Caki2 (cell line): Measurements from ENCODE around the gene SPOP. TPM values are rescaled to one million over a fixed set of nuclear protein-coding genes. Genes with fewer than 3 reads are reported as not detected.

Experiments used
- DNase-seq: peaks from one replicate; pipeline ENCODE4 v3.0.0-alpha.2; 2015; ENCODE audit warnings: low read depth
- in situ Hi-C: cut with HindIII; loops from 2 replicates; pipeline ENCODE4 v1.10.0; 2016; ENCODE audit warnings: low sequenced_read_pairs, low pct_unique_long_range_greater_than_20kb, mixed read lengths
- total RNA-seq: library from RNA; depleted of rRNA; stranded (reverse); fragments of >200 nt; shearing (Covaris generic); gene quantifications from 2 replicates; pipeline ENCODE4 v1.2.3, GENCODE V29; 2014; ENCODE audit warnings: low replicate concordance

The SPOP gene
- total RNA-seq, 1 experiment from 2014 or later = 68.6 TPM

GRCh38 chr17:49699966-49700575 lies 22.2 kb upstream of the SPOP start:
- in situ Hi-C loops = no loop called here
- DNase-seq = no peak

GRCh38 chr17:49698005-49698404 lies 20.1 kb upstream of the SPOP start:
- DNase-seq = no peak
- in situ Hi-C loops = no loop called here

- no peak for DNase-seq
- in situ Hi-C loops = no loop called here
These were observed 18.4 kb upstream of the SPOP start for GRCh38 chr17:49696233-49696761.

GRCh38 chr17:49695698-49696232 lies 17.9 kb upstream of the SPOP start:
- in situ Hi-C loops = no loop called here
- DNase-seq = no peak

GRCh38 chr17:49694847-49695697 lies 17.2 kb upstream of the SPOP start:
- peak; percentile 39 for DNase-seq
- in situ Hi-C loops = no loop called here

GRCh38 chr17:49692751-49693150 lies 14.9 kb upstream of the SPOP start:
- in situ Hi-C loops = no loop called here
- DNase-seq = no peak

GRCh38 chr17:49691677-49692191 lies 13.8 kb upstream of the SPOP start:
- no peak for DNase-seq
- in situ Hi-C loops = no loop called here

- DNase-seq = no peak
- in situ Hi-C loops = no loop called here
These were observed 13.3 kb upstream of the SPOP start for GRCh38 chr17:49691086-49691676.

- in situ Hi-C loops = no loop called here
- DNase-seq = no peak
These were observed 12.4 kb upstream of the SPOP start for GRCh38 chr17:49690256-49690655.

- DNase-seq = no peak
- in situ Hi-C loops = no loop called here
These were observed 11.0 kb upstream of the SPOP start for GRCh38 chr17:49688848-49689247.

GRCh38 chr17:49687878-49688491 lies 10.1 kb upstream of the SPOP start:
- in situ Hi-C loops = no loop called here

GRCh38 chr17:49681106-49681979 lies 3.4 kb upstream of the SPOP start:
- in situ Hi-C loops = no loop called here
- no peak for DNase-seq

More at GRCh38 chr17:49687878-49688491, 10.1 kb upstream of the SPOP start:
- no peak for DNase-seq

- in situ Hi-C loops = no loop called here
These were observed 2.4 kb upstream of the SPOP start for GRCh38 chr17:49680314-49680713.

GRCh38 chr17:49677134-49677932 lies 564 bp downstream of the SPOP start:
- DNase-seq = peak; percentile 82
- in situ Hi-C loops = no loop called here

More at GRCh38 chr17:49680314-49680713, 2.4 kb upstream of the SPOP start:
- DNase-seq = no peak

- in situ Hi-C loops = no loop called here
- no peak for DNase-seq
These were observed 1.5 kb downstream of the SPOP start for GRCh38 chr17:49676276-49676868.

GRCh38 chr17:49674507-49674906 lies 3.4 kb downstream of the SPOP start:
- DNase-seq = no peak
- in situ Hi-C loops = no loop called here
